ENCODE data around the gene FAM237B. TPM values are rescaled to one million over a fixed set of nuclear protein-coding genes. Genes with fewer than 3 reads are reported as not detected.

FAM237B gene
- total RNA-seq, 1 experiment from 2014 or later: not detected

GRCh38 chr7:90349305-90349704 is 28.2 kb upstream of the FAM237B start (continued):
- TF ChIP-seq AR (CRISPR knock-in tag; IDR thresholded peaks at IDR 0.05) (no peak), ZNF317 (CRISPR knock-in tag; IDR thresholded peaks at IDR 0.05; ENCODE audit: borderline replicate concordance, low read depth) (no peak), NR2C2 (CRISPR knock-in tag; IDR thresholded peaks at IDR 0.05) (no peak), GABPB1 (CRISPR knock-in tag; IDR thresholded peaks at IDR 0.05) (no peak), NR1H2 (CRISPR knock-in tag; IDR thresholded peaks at IDR 0.05) (no peak)

GRCh38 chr7:90347759-90348158 is 26.7 kb upstream of the FAM237B start:
- ChIA-PET CTCF (no interaction called here), POLR2A (no interaction called here)
- DNase-seq (ENCODE audit: low spot score) (no peak), ATAC-seq (no peak)
- H3K36me3 Mint-ChIP-seq: no peaks in the 10 kb centered on the region
- H3K27me3 Mint-ChIP-seq (ENCODE audit: low read depth): no peaks in the 10 kb centered on the region
- peaks cover 9% of the 10 kb centered on the region for H3K4me1 Mint-ChIP-seq
- TF ChIP-seq IRF1 (CRISPR knock-in tag; IDR thresholded peaks at IDR 0.05) (no peak), ZNF121 (CRISPR knock-in tag; IDR thresholded peaks at IDR 0.05) (peak; percentile 79)
- peak overlapping the region; percentile 91 for H3K4me3 Mint-ChIP-seq
- no peaks in the 10 kb centered on the region for H3K9me3 Mint-ChIP-seq
- no peak overlapping the region for H3K27ac Mint-ChIP-seq

GRCh38 chr7:90346336-90347125 is 25.4 kb upstream of the FAM237B start, which contains the start of gene GTPBP10:
GTPBP10 (plus strand) TSS chr7:90346716; CDS start chr7:90346742, 26 bp downstream.
- peak within 1 kb of the TSS; percentile 91 for H3K4me3 Mint-ChIP-seq
- H3K27ac Mint-ChIP-seq: peak within 1 kb of the TSS; percentile 89
- DNase-seq (ENCODE audit: low spot score) (peak; percentile 90), ATAC-seq (peak; percentile 95)
- H3K9me3 Mint-ChIP-seq: no peaks in the 10 kb centered on the region
- CTCF ChIA-PET: interaction anchor here (1.1 to 1.7 kb wide), 6 partner anchors 27 to 192 kb away, joined by 3 to 15 read pairs (median 4); partner anchors contain the start of genes CLDN12, STEAP1 and STEAP2
- H3K4me1 Mint-ChIP-seq: peaks cover 9% of the 10 kb centered on the region
- no peaks in the 10 kb centered on the region for H3K36me3 Mint-ChIP-seq
- no peaks in the 10 kb centered on the region for H3K27me3 Mint-ChIP-seq (ENCODE audit: low read depth)
- POLR2A ChIA-PET: interaction anchor here (1.3 kb wide), 1 partner anchor 135 kb away, joined by 5 read pairs; the partner anchor contains the start of gene STEAP2
- TF ChIP-seq TCF7 (CRISPR knock-in tag; IDR thresholded peaks at IDR 0.05; ENCODE audit: low read depth) (no peak), FOXJ3 (CRISPR knock-in tag; IDR thresholded peaks at IDR 0.05; ENCODE audit: borderline replicate concordance) (no peak), FOXP1 (CRISPR knock-in tag; IDR thresholded peaks at IDR 0.05; ENCODE audit: borderline replicate concordance) (peak; percentile 52; the same call in 1 of the 2 replicates), PRRX2 (CRISPR knock-in tag; IDR thresholded peaks at IDR 0.05) (no peak), CDX4 (CRISPR knock-in tag; IDR thresholded peaks at IDR 0.05; ENCODE audit: borderline replicate concordance) (no peak), ZNF317 (CRISPR knock-in tag; IDR thresholded peaks at IDR 0.05; ENCODE audit: borderline replicate concordance, low read depth) (no peak), HMGXB4 (CRISPR knock-in tag; IDR thresholded peaks at IDR 0.05) (0 out of 2 replicates have a peak, but pooled peaks have one; percentile 28), FOXP4 (CRISPR knock-in tag; IDR thresholded peaks at IDR 0.05) (peak; percentile 71; the same call in 1 of the 2 replicates), RORB (CRISPR knock-in tag; IDR thresholded peaks at IDR 0.05) (no peak), IRF1 (CRISPR knock-in tag; IDR thresholded peaks at IDR 0.05) (0 out of 2 replicates have a peak, but pooled peaks have one; percentile 22), ZNF263 (CRISPR knock-in tag; IDR thresholded peaks at IDR 0.05; ENCODE audit: low read depth) (no peak), JAZF1 (CRISPR knock-in tag; IDR thresholded peaks at IDR 0.05) (no peak), ZBTB43 (CRISPR knock-in tag; IDR thresholded peaks at IDR 0.05) (no peak), ZNF416 (CRISPR knock-in tag; IDR thresholded peaks at IDR 0.05) (no peak), SMAD3 (CRISPR knock-in tag; IDR thresholded peaks at IDR 0.05; ENCODE audit: borderline replicate concordance) (peak; percentile 80; the same call in 1 of the 2 replicates), SP1 (CRISPR knock-in tag; conservative IDR thresholded peaks at IDR 0.05) (peak; percentile 91), GTF2I (CRISPR knock-in tag; conservative IDR thresholded peaks at IDR 0.05) (no peak)
